Upper lobe of right lung (tissue), 1 donor: ENCODE data around the gene CX3CR1. TPM values are rescaled to one million over a fixed set of nuclear protein-coding genes. Genes with fewer than 3 reads are reported as not detected.

ENCODE experiments used
- ATAC-seq: fragments of 200-7000 bp; cut with Tn5 transposase; one replicate; pipeline ENCODE4 v1.9.1; 2020; ENCODE audit warnings: mild to moderate bottlenecking, moderate library complexity
- DNase-seq: peaks from one replicate; pipeline ENCODE4 v3.0.0-alpha.2; 2020
- H3K27ac ChIP-seq: fragments of 200-600 bp; one replicate; pipeline ENCODE4 v1.8.0; 2022
- H3K27me3 ChIP-seq: fragments of 200-600 bp; one replicate; pipeline ENCODE4 v1.8.0; 2022; ENCODE audit warnings: mild to moderate bottlenecking
- H3K36me3 ChIP-seq: fragments of 200-600 bp; one replicate; pipeline ENCODE4 v1.8.0; 2022
- H3K4me1 ChIP-seq: fragments of 200-600 bp; one replicate; pipeline ENCODE4 v1.8.0; 2022
- H3K4me3 ChIP-seq: fragments of 200-600 bp; one replicate; pipeline ENCODE4 v1.8.0; 2022; ENCODE audit warnings: mild to moderate bottlenecking
- H3K9me3 ChIP-seq: fragments of 200-600 bp; one replicate; pipeline ENCODE4 v1.8.0; 2022
- CTCF ChIP-seq: fragments of 200-600 bp; IDR thresholded peaks from one replicate; pipeline ENCODE4 v1.8.0; 2022; ENCODE audit warnings: antibody characterized with exemption
- intact Hi-C: fragments of 100-400 bp; cut with DNase I; formaldehyde crosslinking; loops from one replicate; pipeline ENCODE4 v1.11.0; 2022
- total RNA-seq: library from RNA; stranded (reverse); fragmentation: NEBNext Ultra II Directional; extraction: Animal tissue kit (Norgen Biotek cat#: 25700); gene quantifications from one replicate; pipeline ENCODE4 v1.2.1, GENCODE V29; 2021
- donor health status: DM: no; HTN: yes; CAD: no; lungs with severe emphysema.

CX3CR1 gene
- total RNA-seq, 1 donor from 2014 or later, result 8.3 TPM

- DNase-seq, result no peak
- intact Hi-C loops, result no loop called here
- ATAC-seq, result no peak
- Histone ChIP-seq H3K4me3 (no peak overlapping the region), H3K27ac (no peak overlapping the region), H3K36me3 (no peaks in the 10 kb centered on the region), H3K4me1 (no peaks in the 10 kb centered on the region), H3K9me3 (no peaks in the 10 kb centered on the region), H3K27me3 (no peaks in the 10 kb centered on the region)
- no peak for TF ChIP-seq CTCF
These were observed 53.6 kb downstream of the CX3CR1 start for GRCh38 chr3:39226106-39226741.

GRCh38 chr3:39224288-39224687 lies 55.5 kb downstream of the CX3CR1 start:
- DNase-seq, result no peak
- no peak overlapping the region for H3K27ac ChIP-seq
- no peak for TF ChIP-seq CTCF
- ATAC-seq, result no peak
- no peaks in the 10 kb centered on the region for H3K36me3 ChIP-seq
- no peaks in the 10 kb centered on the region for H3K9me3 ChIP-seq
- no peaks in the 10 kb centered on the region for H3K27me3 ChIP-seq
- intact Hi-C loops, result no loop called here
- no peak overlapping the region for H3K4me3 ChIP-seq
- no peaks in the 10 kb centered on the region for H3K4me1 ChIP-seq

- H3K36me3 ChIP-seq, result no peaks in the 10 kb centered on the region
- ATAC-seq, result no peak
- no peak overlapping the region for H3K27ac ChIP-seq
- no peaks in the 10 kb centered on the region for H3K4me1 ChIP-seq
- no peak overlapping the region for H3K4me3 ChIP-seq
- TF ChIP-seq CTCF, result no peak
- H3K9me3 ChIP-seq, result no peaks in the 10 kb centered on the region
- intact Hi-C loops, result no loop called here
- no peak for DNase-seq
- no peaks in the 10 kb centered on the region for H3K27me3 ChIP-seq
These were observed 56.9 kb downstream of the CX3CR1 start for GRCh38 chr3:39222939-39223338.

GRCh38 chr3:39222462-39222861 lies 57.4 kb downstream of the CX3CR1 start:
- Histone ChIP-seq H3K27ac (no peak overlapping the region), H3K36me3 (no peaks in the 10 kb centered on the region), H3K9me3 (no peaks in the 10 kb centered on the region), H3K4me1 (no peaks in the 10 kb centered on the region), H3K27me3 (no peaks in the 10 kb centered on the region), H3K4me3 (no peak overlapping the region)
- intact Hi-C loops, result no loop called here
- TF ChIP-seq CTCF, result no peak
- ATAC-seq (no peak), DNase-seq (no peak)

- no peak overlapping the region for H3K27ac ChIP-seq
- H3K4me3 ChIP-seq, result no peak overlapping the region
- H3K9me3 ChIP-seq, result no peaks in the 10 kb centered on the region
- no peak for DNase-seq
- H3K36me3 ChIP-seq, result no peaks in the 10 kb centered on the region
- intact Hi-C loops, result no loop called here
- TF ChIP-seq CTCF, result no peak
- no peaks in the 10 kb centered on the region for H3K4me1 ChIP-seq
- no peaks in the 10 kb centered on the region for H3K27me3 ChIP-seq
- ATAC-seq, result no peak
These were observed 58.7 kb downstream of the CX3CR1 start for GRCh38 chr3:39221141-39221530.
